Memory B cell (primary cell): ENCODE measurements around the gene DDX39A.

Experiments used
- ATAC-seq: fragments of 150-1000 bp; cut with Tn5 transposase; 2 replicates; pipeline ENCODE4 v1.10.0; 2021; ENCODE audit warnings: low read depth, mild to moderate bottlenecking, moderate library complexity
- DNase-seq, 2 donors: peaks; one replicate each; pipeline ENCODE4 v3.0.0; 2022; ENCODE audit warnings: low spot score in 2 of 2
- H3K27ac Mint-ChIP-seq: one replicate; pipeline ENCODE4 v1.8.0; 2022; ENCODE audit warnings: mild to moderate bottlenecking, moderate library complexity, mixed read lengths
- H3K27me3 Mint-ChIP-seq: one replicate; pipeline ENCODE4 v1.8.0; 2022; ENCODE audit warnings: mixed read lengths
- H3K36me3 Mint-ChIP-seq: one replicate; pipeline ENCODE4 v1.8.0; 2022; ENCODE audit warnings: mild to moderate bottlenecking, mixed read lengths
- H3K4me1 Mint-ChIP-seq: one replicate; pipeline ENCODE4 v1.8.0; 2022; ENCODE audit warnings: mixed read lengths
- H3K4me3 Mint-ChIP-seq: one replicate; pipeline ENCODE4 v1.8.0; 2022; ENCODE audit warnings: mild to moderate bottlenecking, moderate library complexity, mixed read lengths
- H3K9me3 Mint-ChIP-seq: one replicate; pipeline ENCODE4 v1.8.0; 2022; ENCODE audit warnings: mixed read lengths

Gene DDX39A

DNA sequence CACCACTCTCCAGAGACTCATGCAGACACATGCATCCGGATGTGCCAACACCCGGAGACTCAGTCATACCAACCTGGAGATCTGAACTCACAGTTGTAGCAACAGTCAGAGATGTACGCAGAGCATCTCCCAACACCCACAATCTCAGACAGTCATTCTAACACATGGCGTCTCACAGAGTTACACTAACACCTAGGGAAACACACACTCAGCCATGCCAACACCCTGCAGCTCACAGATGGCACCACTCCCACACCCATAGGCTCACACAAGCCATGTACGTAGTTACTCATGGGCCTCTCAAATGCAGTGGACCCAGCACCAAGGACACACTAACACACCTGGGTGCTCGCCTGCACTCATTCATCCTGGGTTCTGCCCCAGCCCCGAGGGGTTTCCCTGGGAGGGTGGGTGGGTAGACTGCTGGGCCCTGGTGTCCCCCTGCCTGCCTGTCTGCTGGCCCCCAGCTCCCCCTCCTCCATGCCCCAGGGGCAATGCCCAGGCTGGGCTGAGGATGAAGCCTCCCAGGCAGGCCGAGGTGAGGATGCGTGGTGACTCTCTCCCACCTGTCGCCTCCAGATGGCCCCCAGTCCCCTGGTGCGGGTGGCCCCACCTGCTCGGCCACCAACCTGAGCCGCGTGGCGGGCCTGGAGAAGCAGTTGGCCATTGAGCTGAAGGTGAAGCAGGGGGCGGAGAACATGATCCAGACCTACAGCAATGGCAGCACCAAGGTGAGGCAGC, 23.9 kb upstream of the DDX39A start:
- no peak for DNase-seq
- H3K27me3 Mint-ChIP-seq = no peaks in the 10 kb centered on the region
- H3K36me3 Mint-ChIP-seq = peaks cover 29% of the 10 kb centered on the region
- H3K4me1 Mint-ChIP-seq = peaks cover 25% of the 10 kb centered on the region
- no peak overlapping the region for H3K27ac Mint-ChIP-seq
- no peaks in the 10 kb centered on the region for H3K9me3 Mint-ChIP-seq
- no peak for ATAC-seq
- H3K4me3 Mint-ChIP-seq = peak overlapping the region; percentile 24

DNA sequence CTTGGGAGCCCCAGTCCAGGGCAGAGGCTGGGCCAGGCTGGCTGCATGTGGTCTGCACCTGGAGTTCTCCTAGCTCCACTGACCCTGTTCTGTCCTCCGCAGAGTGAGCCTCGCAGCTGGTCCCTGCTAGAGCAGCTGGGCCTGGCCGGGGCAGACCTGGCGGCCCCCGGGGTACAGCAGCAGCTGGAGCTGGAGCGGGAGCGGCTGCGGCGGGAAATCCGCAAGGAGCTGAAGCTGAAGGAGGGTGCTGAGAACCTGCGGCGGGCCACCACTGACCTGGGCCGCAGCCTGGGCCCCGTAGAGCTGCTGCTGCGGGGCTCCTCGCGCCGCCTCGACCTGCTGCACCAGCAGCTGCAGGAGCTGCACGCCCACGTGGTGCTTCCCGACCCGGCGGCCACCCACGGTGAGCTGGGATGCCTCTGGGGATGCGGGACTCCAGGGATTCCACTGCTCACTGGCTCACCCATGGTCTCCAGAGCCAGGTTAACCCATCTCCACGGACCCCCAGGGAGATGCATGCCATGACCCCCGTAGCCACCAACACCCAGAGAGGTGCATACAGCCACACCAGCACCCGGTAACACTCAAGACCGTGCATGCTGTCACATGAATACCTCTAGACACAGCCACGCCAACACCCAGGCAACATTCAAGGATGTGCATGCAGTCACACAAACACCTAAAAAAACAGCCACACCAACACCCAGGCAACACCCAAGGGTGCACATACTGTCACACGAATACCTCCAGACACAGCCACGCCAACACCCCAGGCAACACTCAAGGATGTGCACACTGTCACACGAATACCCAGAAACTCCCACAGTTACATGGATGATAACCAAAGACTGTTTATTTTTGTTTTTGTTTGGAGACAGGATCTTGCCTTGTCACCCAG, 22.1 kb upstream of the DDX39A start:
- Mint-ChIP-seq H3K4me1 (peaks cover 29% of the 10 kb centered on the region), H3K27me3 (no peaks in the 10 kb centered on the region), H3K9me3 (no peaks in the 10 kb centered on the region), H3K4me3 (peak overlapping the region; percentile 92), H3K27ac (peak overlapping the region; percentile 11), H3K36me3 (peaks cover 21% of the 10 kb centered on the region)
- ATAC-seq (no peak), DNase-seq (no peak)

DNA sequence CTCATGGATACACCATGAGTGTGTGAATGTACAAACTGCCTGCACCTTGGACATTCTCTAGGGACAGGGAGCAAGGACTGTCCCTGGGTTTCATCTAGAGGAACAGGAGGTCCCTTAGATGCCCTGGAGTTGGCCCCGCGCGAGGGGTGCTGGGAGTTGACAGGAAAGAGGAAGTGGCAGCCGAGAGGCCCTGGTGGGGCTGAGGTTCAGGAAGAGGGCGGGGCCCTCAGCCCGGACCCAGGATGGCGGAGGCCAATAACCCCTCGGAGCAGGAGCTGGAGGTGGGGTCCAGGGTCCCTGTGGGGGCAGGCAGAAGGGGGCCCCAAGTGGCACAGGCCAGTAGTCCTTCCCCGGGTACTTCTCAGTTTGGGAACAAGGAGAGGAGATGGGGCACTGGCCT, 20.9 kb upstream of the DDX39A start:
- DNase-seq (peak; percentile 75 to 76), ATAC-seq (peak; percentile 100)
- Mint-ChIP-seq H3K4me1 (peaks cover 29% of the 10 kb centered on the region), H3K27me3 (no peaks in the 10 kb centered on the region), H3K4me3 (peak overlapping the region; percentile 92), H3K27ac (peak overlapping the region; percentile 89), H3K36me3 (peaks cover 20% of the 10 kb centered on the region), H3K9me3 (no peaks in the 10 kb centered on the region)

DNA sequence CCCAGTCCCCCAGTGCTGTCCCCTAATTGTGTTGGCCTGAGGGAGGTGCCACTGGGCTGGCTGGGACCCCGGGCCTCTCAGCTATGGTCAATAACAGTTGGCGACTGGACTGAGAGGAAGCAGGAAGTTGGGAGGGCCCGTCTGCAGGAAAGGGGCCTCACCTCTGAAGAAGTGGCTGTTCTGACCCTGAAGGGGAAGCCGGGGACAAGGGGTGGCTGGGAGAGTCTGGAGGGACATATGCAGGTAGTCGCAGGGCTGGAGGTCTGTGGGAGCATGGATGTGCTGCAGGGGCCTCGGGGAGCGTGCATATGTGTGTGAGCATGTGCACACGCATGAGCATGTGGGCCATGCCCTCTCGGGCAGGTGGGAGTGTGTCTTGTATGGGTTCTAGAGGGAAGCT, 19.9 kb upstream of the DDX39A start:
- Mint-ChIP-seq H3K27ac (peak overlapping the region; percentile 55), H3K9me3 (no peaks in the 10 kb centered on the region), H3K4me1 (peaks cover 37% of the 10 kb centered on the region), H3K27me3 (no peaks in the 10 kb centered on the region), H3K36me3 (peaks cover 13% of the 10 kb centered on the region), H3K4me3 (peak overlapping the region; percentile 60)
- no peak for DNase-seq
- no peak for ATAC-seq

DNA sequence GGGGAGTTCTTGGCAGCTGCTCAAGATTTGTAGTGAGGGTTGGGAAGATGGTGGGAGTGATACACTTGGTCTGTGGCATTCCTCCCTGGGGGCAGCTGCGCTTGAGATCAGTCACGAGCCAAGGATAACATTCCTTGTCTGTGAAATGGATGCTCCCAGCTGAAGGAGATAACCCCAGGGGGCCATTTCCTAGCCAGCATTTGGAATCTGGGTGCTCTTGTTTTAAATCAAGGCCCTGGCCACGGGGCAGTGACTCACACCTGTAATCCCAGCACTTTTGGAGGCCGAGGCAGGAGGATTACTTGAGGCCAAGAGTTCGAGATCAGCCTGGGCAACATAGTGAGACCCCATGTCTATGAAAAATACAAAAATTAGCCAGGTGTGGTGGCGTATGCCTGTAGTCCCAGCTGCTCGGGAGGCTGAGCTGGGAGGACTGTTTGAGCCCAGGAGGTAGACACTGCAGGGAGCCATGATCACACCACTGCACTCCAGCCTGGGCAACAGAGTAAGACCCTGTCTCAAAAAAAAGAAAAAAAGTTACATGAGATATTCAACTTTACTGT, 18.5 kb upstream of the DDX39A start:
- H3K4me3 Mint-ChIP-seq = no peak overlapping the region
- H3K36me3 Mint-ChIP-seq = peaks cover 6% of the 10 kb centered on the region
- ATAC-seq (no peak), DNase-seq (no peak)
- H3K9me3 Mint-ChIP-seq = no peaks in the 10 kb centered on the region
- H3K4me1 Mint-ChIP-seq = peaks cover 34% of the 10 kb centered on the region
- peak overlapping the region; percentile 35 for H3K27ac Mint-ChIP-seq
- no peaks in the 10 kb centered on the region for H3K27me3 Mint-ChIP-seq

DNA sequence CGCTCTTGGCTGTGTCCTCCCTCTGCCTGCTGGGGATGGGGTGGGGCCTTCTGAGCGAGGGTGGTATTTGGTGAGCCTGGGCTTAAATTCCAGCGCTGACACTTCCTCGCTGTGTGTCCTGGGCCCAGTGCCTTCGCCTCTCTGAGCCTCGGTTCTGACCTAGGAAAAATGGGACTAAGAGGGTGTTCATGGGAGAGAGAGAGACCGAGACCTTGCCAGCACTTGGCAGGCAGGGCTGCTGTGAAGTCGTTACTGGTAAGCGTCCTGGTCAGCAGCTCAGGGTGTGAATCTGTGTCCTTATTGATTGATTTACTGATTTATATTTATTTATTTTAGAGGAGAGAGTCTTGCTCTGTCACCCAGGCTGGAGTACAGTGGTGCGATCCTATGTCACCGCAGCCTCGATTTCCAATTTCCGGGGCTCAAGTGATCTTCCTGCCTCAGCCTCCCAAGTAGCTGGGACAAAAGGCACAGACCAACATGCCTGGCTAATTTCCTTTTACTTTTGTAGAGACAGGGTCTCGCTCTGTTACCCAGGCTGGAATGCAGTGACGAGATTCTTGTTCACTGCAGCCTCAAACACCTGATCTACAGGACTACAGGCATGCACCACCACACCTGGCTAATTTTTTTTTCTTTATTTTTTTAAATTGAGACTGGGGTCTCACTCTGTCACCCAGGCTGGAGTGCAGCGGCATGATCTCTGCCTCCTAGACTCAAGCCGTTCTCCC, 16.3 kb upstream of the DDX39A start:
- Mint-ChIP-seq H3K27ac (no peak overlapping the region), H3K27me3 (no peaks in the 10 kb centered on the region), H3K4me3 (peak overlapping the region; percentile 29), H3K4me1 (peaks cover 35% of the 10 kb centered on the region), H3K9me3 (no peaks in the 10 kb centered on the region), H3K36me3 (peaks cover 3% of the 10 kb centered on the region)
- DNase-seq (no peak), ATAC-seq (no peak)

DNA sequence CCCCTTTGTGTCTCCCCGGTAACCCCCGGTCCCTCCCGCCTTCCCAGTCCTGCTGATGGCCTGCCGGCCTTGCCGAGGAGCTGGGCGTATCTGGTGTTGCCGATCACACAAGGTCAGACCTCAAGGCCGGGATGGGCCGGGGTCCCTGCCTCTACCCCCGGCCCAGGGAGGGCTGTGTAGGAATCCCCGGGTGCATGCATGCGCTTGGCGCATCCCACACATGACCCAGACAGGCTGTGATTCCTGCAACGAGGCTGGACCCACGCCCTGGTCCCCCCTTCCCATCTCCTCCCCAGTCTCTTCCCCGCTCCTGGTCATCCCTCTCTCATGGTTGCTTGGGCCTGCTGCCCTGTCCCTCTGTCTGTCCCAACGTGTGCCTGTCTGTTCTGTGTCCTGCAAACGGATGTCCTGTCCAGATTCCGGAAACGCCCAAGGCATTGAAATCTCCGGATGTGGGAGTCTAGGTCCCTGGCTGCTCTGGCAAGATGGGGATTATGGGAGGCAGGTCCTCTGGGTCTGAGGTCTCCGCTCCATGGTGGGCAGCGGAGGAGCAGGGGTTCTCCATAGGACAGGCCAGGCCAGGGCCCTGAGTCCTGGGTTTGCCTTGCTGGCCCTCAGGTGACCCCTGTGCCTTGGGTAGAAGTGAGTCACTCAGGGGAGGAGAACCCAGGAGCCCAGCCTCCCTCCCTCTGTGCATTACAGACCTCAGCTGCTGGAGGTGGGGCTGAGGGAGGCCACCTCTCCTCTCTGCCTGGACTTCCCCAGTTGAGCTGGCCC, 15.6 kb upstream of the DDX39A start:
- H3K4me1 Mint-ChIP-seq = peaks cover 28% of the 10 kb centered on the region
- DNase-seq = no peak

DNA sequence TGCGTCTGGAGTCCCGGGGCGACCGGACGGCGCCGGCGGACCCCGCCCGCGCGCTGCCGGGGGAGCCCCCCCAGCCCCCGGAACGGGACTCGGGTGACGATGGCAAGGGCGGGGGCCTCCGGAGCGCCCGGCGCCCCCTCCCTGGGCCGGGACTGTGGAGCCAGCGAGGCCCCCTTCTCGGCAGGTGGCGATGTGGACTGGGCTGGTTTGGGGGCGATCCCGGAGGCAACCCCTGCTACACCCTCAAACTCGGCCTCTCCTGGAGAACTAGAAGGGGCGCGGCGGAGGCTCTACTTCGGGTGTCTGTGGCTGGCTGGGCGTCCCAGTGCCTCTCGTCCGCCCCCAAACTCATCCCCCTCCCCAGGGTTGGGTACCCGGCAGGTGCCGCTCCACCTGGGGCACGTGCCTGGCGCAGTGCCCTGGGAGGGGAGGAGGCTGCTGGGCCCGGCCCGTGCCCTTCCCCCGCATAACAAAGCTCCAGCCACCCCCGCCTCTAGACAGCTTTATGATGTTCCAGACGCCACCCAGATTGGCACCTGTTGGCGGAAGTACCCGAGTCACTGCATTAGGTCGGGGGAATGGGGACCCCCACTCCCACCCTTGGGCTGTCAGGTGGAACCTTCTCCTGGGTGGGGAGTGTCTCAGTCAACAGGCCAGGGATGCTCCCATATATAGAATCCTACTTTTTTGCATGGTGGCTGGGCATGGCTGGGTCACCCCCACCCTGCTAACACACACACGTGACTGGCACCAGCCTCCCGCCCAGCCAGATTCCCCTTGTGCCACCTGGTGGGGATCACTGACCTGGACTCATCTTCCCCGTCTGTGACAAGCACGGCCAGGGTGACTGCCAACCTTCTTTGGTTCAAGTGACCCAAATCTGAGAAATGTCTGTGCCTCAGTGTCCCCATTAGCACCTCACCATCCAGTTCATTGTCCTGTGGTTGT, 14.7 kb upstream of the DDX39A start:
- H3K4me3 Mint-ChIP-seq = peak overlapping the region; percentile 83
- H3K9me3 Mint-ChIP-seq = no peaks in the 10 kb centered on the region
- H3K4me1 Mint-ChIP-seq = peaks cover 21% of the 10 kb centered on the region
- peak; percentile 42 to 56 for DNase-seq
- peak; percentile 66 for ATAC-seq
- peak overlapping the region; percentile 65 for H3K27ac Mint-ChIP-seq
- no peaks in the 10 kb centered on the region for H3K27me3 Mint-ChIP-seq
- no peaks in the 10 kb centered on the region for H3K36me3 Mint-ChIP-seq

More for the DNA sequence above, 15.6 kb upstream of the DDX39A start:
- no peak for ATAC-seq
- Mint-ChIP-seq H3K4me3 (peak overlapping the region; percentile 83), H3K36me3 (no peaks in the 10 kb centered on the region), H3K27ac (peak overlapping the region; percentile 65), H3K9me3 (no peaks in the 10 kb centered on the region), H3K27me3 (no peaks in the 10 kb centered on the region)

DNA sequence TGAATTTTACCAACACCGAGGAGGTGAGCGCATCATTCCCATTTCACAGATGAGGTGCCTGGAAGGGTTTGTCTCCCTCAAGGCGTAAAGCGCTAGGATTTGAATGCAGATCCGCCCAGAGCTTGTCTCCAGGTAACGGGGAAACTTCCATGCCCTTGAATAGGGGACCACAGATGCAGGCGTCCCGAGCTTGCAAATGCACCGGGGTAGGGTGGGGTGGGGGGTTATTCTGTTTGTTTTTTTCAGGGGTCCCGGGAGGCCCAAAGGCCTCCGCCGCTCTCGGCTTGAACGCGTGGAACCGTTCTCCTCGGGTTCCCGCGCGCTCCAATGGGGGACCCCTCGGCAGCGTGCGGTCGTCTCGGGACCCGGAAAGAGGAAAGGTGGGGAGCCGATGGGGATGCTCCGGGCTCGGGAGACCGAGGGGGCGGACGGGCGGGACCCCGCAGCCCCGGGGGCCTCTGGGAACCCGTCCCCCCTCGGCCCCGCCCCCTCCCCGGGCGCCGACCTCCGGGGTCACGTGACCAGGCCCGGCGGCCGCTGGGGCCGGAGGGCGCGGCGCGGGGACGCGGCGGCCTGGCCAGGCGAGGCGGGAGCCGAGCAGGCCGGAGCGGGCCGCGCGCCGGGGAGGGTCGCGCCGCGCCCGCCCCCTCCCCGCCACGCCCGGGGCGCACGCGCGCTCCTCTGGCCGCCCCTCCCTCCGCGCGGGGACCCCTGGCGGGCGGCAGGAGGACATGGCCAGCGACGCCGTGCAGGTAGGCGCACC, 13.8 kb upstream of the DDX39A start, which contains the start of gene PKN1:
Gene PKN1 (plus strand): TSS at position 516 of the 763 bp plus-strand sequence. CDS start 216 bp downstream, at position 732.
- Mint-ChIP-seq H3K4me3 (peak within 1 kb of the TSS; percentile 86), H3K9me3 (no peaks in the 10 kb centered on the region), H3K27ac (peak within 1 kb of the TSS; percentile 81), H3K27me3 (no peaks in the 10 kb centered on the region), H3K4me1 (peaks cover 19% of the 10 kb centered on the region), H3K36me3 (no peaks in the 10 kb centered on the region)
- DNase-seq (peak; percentile 41 to 62), ATAC-seq (peak; percentile 41)

DNA sequence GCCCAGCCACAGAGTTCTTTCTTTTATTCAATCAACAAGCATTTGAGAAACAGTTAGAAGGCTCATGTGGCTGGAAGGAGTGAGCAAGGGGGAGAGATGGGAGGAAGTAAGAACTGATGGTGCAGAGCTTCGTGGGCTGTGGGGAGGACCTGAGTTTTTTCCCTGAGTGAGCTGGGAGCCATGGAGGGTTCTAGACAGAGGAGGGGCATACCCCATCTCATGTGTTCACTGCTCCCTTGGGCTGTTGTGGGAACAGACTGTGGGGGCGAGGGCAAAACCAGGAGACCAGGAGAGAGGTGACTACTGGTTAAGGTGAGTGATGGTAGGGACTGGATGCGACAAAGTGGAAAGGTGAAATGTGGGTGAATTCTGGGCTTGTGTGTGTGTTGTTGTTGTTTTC, 11.6 kb upstream of the DDX39A start:
- ATAC-seq (no peak), DNase-seq (no peak)
- H3K4me3 Mint-ChIP-seq = no peak overlapping the region
- H3K27me3 Mint-ChIP-seq = no peaks in the 10 kb centered on the region
- H3K9me3 Mint-ChIP-seq = no peaks in the 10 kb centered on the region
- no peaks in the 10 kb centered on the region for H3K36me3 Mint-ChIP-seq
- peak overlapping the region; percentile 69 for H3K27ac Mint-ChIP-seq
- peaks cover 18% of the 10 kb centered on the region for H3K4me1 Mint-ChIP-seq

DNA sequence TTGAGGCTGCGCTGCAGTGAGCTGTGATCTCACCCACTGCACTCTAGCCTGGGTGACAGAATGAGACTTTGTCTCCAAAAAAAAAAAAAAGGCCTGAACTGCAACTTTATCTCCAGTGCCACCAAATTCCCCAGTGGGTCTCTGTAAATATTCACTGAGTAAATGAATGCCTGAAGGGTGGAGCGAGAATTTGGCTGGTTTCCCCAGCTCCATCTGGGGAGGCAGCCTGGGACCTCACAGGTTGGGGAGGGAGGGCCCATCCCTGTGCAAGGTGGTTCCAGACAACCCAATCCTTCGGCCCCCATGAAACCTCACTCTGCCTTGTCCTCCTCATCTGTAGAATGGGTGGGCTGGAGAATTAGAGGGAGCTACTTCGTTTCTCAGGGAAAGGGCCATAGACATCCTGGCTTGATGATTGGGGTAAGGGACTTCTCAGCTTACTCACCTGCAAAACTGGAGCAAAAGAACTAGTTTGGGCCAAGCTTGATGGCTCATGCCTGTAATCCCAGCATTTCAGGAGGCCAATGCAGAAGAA, 9.8 kb upstream of the DDX39A start:
- H3K4me3 Mint-ChIP-seq = no peak overlapping the region
- no peak overlapping the region for H3K27ac Mint-ChIP-seq
- H3K4me1 Mint-ChIP-seq = peaks cover 10% of the 10 kb centered on the region
- H3K36me3 Mint-ChIP-seq = no peaks in the 10 kb centered on the region
- no peaks in the 10 kb centered on the region for H3K27me3 Mint-ChIP-seq
- no peak for DNase-seq
- no peak for ATAC-seq
- H3K9me3 Mint-ChIP-seq = no peaks in the 10 kb centered on the region
